ENCODE results near the gene NSRP1. TPM values are rescaled to one million over a fixed set of nuclear protein-coding genes. Genes with fewer than 3 reads are reported as not detected.
A peak's percentile ranks its signal among the peaks of the same experiment; 100 is the strongest.

NSRP1 gene
- total and polyA plus RNA-seq, 10 of the 15 experiments (the other 5 are each of a cell fraction or from before 2014, with no cell fraction given), result 12.5 to 69.7 (median 37.8) TPM

DNA sequence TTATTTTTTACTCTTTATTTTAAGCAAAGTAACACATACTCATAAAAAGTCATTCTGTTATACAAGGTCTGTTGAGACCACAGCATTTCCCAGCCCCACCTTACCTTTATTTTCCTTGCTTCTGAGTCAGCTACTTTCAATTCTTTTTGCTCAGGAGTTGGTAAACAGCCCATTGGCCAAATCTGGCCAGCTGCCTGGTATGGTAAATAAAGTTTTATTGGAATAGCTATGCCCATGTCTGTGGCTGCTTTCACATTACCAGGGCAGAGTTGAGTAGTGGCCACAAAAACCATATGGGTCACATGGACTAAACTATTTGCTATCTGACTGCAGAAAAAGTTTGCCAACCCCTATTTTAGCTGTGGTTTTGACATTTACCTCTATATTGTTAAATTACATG, 3.4 kb upstream of the NSRP1 start:
- CTCF ChIA-PET, result interaction anchor here (1.0 to 3.9 kb wide), 13 partner anchors 9 to 583 kb away, joined by 3 to 65 read pairs (median 10); partner anchors contain the start of genes SLC6A4 and TMIGD1
- DNase-seq (ENCODE audit: low read depth, low spot score) (peak; percentile 56), FAIRE-seq (no peak), ATAC-seq (peak; percentile 76)
- Histone ChIP-seq H4K20me1 (ENCODE audit: control insufficient read depth, insufficient read depth) (no peaks in the 10 kb centered on the region), H3K4me1 (ENCODE audit: control insufficient read depth, insufficient read depth, low read length) (peaks cover 7% of the 10 kb centered on the region), H3K4me3 (no peak overlapping the region), H2AFZ (ENCODE audit: control insufficient read depth, low read depth, low read length) (no peak overlapping the region; the same call in 1 of the 2 replicates), H3K36me3 (ENCODE audit: control insufficient read depth in 2 of 2, insufficient read depth in 2 of 2, low read length in 1 of 2) (no peaks in the 10 kb centered on the region), H3K79me2 (ENCODE audit: control insufficient read depth, insufficient read depth, low read length) (peaks cover 20% of the 10 kb centered on the region), H3K9ac (ENCODE audit: control insufficient read depth, insufficient read depth, low read length) (no peak overlapping the region), H3K27ac (ENCODE audit: control insufficient read depth, insufficient read depth) (no peak overlapping the region), H3K4me2 (ENCODE audit: control insufficient read depth, insufficient read depth) (0 out of 2 replicates have a peak overlapping the region, but pooled peaks have one; percentile 6), H3K27me3 (replicated peaks in 1 of 2; ENCODE audit: control insufficient read depth in 2 of 2, insufficient read depth in 2 of 2, low read length in 1 of 2) (no peaks in the 10 kb centered on the region), H3K9me3 (replicated peaks; ENCODE audit: control insufficient read depth, insufficient read depth, low read length) (no peaks in the 10 kb centered on the region)
- RAD21 ChIA-PET (ENCODE audit: unreplicated experiment), result interaction anchor here (0.7 to 4.4 kb wide), 13 partner anchors 9 to 251 kb away, joined by 3 to 23 read pairs (median 4); partner anchors contain the start of gene SSH2
- no TSS peak for BruUV-seq (replicated peaks)
- in situ Hi-C loops (cut with MboI), result no loop called here
- POLR2A ChIA-PET, result interaction anchor here (1.0 to 1.3 kb wide), 2 partner anchors 9 to 213 kb away, joined by 3 to 5 read pairs; no protein-coding TSS in a partner anchor
- intact Hi-C loops (cut with micrococcal nuclease; ENCODE audit: unreplicated experiment), result no loop called here
- SMC1A ChIA-PET (ENCODE audit: uncharacterized antibody, unreplicated experiment), result interaction anchor here (0.5 to 3.9 kb wide), 21 partner anchors 8 to 577 kb away, joined by 3 to 43 read pairs (median 3); partner anchors contain the start of gene TMIGD1
- peak; percentile 85 for TF ChIP-seq RUNX3 (IDR thresholded peaks at IDR 0.05; ENCODE audit: low read length)
- TF ChIP-seq, protein P1, sequence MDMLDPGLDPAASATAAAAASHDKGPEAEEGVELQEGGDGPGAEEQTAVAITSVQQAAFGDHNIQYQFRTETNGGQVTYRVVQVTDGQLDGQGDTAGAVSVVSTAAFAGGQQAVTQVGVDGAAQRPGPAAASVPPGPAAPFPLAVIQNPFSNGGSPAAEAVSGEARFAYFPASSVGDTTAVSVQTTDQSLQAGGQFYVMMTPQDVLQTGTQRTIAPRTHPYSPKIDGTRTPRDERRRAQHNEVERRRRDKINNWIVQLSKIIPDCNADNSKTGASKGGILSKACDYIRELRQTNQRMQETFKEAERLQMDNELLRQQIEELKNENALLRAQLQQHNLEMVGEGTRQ (IDR thresholded peaks at IDR 0.05; ENCODE audit: borderline replicate concordance, low read depth, low read length), result peak; percentile 36; the same call in 1 of the 2 replicates
- TF ChIP-seq, protein P2, sequence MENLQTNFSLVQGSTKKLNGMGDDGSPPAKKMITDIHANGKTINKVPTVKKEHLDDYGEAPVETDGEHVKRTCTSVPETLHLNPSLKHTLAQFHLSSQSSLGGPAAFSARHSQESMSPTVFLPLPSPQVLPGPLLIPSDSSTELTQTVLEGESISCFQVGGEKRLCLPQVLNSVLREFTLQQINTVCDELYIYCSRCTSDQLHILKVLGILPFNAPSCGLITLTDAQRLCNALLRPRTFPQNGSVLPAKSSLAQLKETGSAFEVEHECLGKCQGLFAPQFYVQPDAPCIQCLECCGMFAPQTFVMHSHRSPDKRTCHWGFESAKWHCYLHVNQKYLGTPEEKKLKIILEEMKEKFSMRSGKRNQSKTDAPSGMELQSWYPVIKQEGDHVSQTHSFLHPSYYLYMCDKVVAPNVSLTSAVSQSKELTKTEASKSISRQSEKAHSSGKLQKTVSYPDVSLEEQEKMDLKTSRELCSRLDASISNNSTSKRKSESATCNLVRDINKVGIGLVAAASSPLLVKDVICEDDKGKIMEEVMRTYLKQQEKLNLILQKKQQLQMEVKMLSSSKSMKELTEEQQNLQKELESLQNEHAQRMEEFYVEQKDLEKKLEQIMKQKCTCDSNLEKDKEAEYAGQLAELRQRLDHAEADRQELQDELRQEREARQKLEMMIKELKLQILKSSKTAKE (IDR thresholded peaks at IDR 0.05; ENCODE audit: low read depth, poor library complexity, severe bottlenecking), result peak; percentile 83
- TF ChIP-seq, protein P3, sequence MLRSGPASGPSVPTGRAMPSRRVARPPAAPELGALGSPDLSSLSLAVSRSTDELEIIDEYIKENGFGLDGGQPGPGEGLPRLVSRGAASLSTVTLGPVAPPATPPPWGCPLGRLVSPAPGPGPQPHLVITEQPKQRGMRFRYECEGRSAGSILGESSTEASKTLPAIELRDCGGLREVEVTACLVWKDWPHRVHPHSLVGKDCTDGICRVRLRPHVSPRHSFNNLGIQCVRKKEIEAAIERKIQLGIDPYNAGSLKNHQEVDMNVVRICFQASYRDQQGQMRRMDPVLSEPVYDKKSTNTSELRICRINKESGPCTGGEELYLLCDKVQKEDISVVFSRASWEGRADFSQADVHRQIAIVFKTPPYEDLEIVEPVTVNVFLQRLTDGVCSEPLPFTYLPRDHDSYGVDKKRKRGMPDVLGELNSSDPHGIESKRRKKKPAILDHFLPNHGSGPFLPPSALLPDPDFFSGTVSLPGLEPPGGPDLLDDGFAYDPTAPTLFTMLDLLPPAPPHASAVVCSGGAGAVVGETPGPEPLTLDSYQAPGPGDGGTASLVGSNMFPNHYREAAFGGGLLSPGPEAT (IDR thresholded peaks at IDR 0.05; ENCODE audit: low read depth), result 0 out of 2 replicates have a peak, but pooled peaks have one; percentile 19
- TF ChIP-seq BHLHE40 (IDR thresholded peaks at IDR 0.05; ENCODE audit: borderline replicate concordance in 1 of 2, low read depth in 2 of 2, low read length in 1 of 2), result peak; percentile 25 to 41; a peak in 2 of 4 replicates
- no peak for TF ChIP-seq CHD4 (IDR thresholded peaks at IDR 0.05)
- TF ChIP-seq NR2F1 (conservative IDR thresholded peaks at IDR 0.05), result 0 out of 2 replicates have a peak, but pooled peaks have one; percentile 11
- peak; percentile 49 to 51; a peak in 2 of 4 replicates for TF ChIP-seq IKZF2 (IDR thresholded peaks at IDR 0.05)
- TF ChIP-seq, protein P4, sequence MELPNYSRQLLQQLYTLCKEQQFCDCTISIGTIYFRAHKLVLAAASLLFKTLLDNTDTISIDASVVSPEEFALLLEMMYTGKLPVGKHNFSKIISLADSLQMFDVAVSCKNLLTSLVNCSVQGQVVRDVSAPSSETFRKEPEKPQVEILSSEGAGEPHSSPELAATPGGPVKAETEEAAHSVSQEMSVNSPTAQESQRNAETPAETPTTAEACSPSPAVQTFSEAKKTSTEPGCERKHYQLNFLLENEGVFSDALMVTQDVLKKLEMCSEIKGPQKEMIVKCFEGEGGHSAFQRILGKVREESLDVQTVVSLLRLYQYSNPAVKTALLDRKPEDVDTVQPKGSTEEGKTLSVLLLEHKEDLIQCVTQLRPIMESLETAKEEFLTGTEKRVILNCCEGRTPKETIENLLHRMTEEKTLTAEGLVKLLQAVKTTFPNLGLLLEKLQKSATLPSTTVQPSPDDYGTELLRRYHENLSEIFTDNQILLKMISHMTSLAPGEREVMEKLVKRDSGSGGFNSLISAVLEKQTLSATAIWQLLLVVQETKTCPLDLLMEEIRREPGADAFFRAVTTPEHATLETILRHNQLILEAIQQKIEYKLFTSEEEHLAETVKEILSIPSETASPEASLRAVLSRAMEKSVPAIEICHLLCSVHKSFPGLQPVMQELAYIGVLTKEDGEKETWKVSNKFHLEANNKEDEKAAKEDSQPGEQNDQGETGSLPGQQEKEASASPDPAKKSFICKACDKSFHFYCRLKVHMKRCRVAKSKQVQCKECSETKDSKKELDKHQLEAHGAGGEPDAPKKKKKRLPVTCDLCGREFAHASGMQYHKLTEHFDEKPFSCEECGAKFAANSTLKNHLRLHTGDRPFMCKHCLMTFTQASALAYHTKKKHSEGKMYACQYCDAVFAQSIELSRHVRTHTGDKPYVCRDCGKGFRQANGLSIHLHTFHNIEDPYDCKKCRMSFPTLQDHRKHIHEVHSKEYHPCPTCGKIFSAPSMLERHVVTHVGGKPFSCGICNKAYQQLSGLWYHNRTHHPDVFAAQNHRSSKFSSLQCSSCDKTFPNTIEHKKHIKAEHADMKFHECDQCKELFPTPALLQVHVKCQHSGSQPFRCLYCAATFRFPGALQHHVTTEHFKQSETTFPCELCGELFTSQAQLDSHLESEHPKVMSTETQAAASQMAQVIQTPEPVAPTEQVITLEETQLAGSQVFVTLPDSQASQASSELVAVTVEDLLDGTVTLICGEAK (IDR thresholded peaks at IDR 0.05; ENCODE audit: borderline replicate concordance), result peak; percentile 99
- no peak for TF ChIP-seq RELA (IDR thresholded peaks at IDR 0.05; ENCODE audit: borderline replicate concordance, partially characterized antibody)
- TF ChIP-seq RAD51 (IDR thresholded peaks at IDR 0.05), result peak; percentile 88
- TF ChIP-seq IKZF1 (conservative IDR thresholded peaks at IDR 0.05), result peak; percentile 17; the same call in 1 of the 2 replicates
- peak; percentile 67 for TF ChIP-seq ATF7 (IDR thresholded peaks at IDR 0.05; ENCODE audit: low read depth)
- TF ChIP-seq CBX3 (IDR thresholded peaks at IDR 0.05; ENCODE audit: borderline replicate concordance, low read depth), result no peak
